ENCODE data around the gene BHLHE41.

Gene BHLHE41

DNA sequence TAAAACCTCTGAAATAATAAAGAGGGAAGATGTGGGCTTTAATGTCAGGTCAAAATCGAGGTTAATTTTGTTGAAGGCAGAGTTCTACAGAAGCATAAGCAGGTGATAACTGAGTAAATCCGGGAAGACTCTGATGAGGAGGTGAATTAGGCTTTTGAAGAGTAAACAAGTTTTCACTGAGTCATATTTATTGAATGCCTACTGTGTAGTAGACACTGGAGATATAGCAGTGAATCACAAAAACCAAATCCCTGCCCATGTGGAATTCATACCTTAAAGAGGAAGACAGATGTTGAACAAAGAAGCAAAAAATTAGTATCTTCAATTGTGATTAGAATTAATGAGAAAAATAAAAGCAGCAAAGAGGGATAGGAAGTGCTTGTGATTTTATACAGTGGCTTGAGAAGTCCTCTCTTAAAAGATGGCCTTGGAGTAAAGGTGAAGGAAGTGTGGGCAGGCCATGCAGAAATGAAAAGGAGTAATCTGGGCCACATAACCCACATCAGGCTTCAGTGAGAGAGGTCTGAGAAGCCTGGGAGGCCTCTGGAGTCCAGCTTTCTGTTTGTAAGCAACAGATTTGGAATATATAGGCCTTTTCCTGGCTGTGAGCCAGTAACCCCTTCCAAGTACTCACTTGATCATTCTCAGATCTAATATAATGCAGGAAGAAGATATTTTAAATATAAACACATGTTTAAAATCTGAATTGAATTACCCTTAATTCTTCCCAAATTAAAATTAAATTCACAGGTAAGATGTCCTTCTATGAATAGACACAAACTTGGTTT lies 46.7 kb downstream of the BHLHE41 start:
- no peak overlapping the region for H3K27ac ChIP-seq (ENCODE audit: low read length)
- no peaks in the 10 kb centered on the region for H3K27me3 ChIP-seq (ENCODE audit: control insufficient read depth in 1 of 2, insufficient read depth in 2 of 2, low read length in 2 of 2)
- no peaks in the 10 kb centered on the region for H3K4me1 ChIP-seq (ENCODE audit: control insufficient read depth, insufficient read depth, low read length)
- H3K4me3 ChIP-seq (ENCODE audit: low read length in 2 of 2): no peak overlapping the region
- H3K9ac ChIP-seq (ENCODE audit: low read length in 2 of 2): no peak overlapping the region
- H3K9me3 ChIP-seq (ENCODE audit: control insufficient read depth in 2 of 2, low read length in 2 of 2): no peaks in the 10 kb centered on the region
- H3K36me3 ChIP-seq (ENCODE audit: control insufficient read depth in 2 of 2, insufficient read depth in 2 of 2, low read length in 2 of 2): no peaks in the 10 kb centered on the region
